Measurements from ENCODE around the gene OSTF1.

Gene OSTF1

GRCh38 chr9:75071530-75072122 is 16.7 kb upstream of the OSTF1 start:
- H3K27ac Mint-ChIP-seq = peak overlapping the region; percentile 71
- H3K9me3 Mint-ChIP-seq = no peaks in the 10 kb centered on the region
- peaks cover 7% of the 10 kb centered on the region for H3K36me3 Mint-ChIP-seq
- peaks cover 51% of the 10 kb centered on the region for H3K4me1 Mint-ChIP-seq
- H3K27me3 Mint-ChIP-seq = no peaks in the 10 kb centered on the region
- H3K4me3 Mint-ChIP-seq = peak overlapping the region; percentile 11

GRCh38 chr9:75072895-75073294 is 15.4 kb upstream of the OSTF1 start:
- Mint-ChIP-seq H3K27me3 (no peaks in the 10 kb centered on the region), H3K27ac (no peak overlapping the region), H3K36me3 (peaks cover 6% of the 10 kb centered on the region), H3K4me1 (peaks cover 51% of the 10 kb centered on the region), H3K9me3 (no peaks in the 10 kb centered on the region), H3K4me3 (no peak overlapping the region)

- Mint-ChIP-seq H3K36me3 (no peaks in the 10 kb centered on the region), H3K27me3 (no peaks in the 10 kb centered on the region), H3K4me1 (peaks cover 57% of the 10 kb centered on the region), H3K4me3 (no peak overlapping the region), H3K9me3 (no peaks in the 10 kb centered on the region), H3K27ac (peak overlapping the region; percentile 19)
Observed at GRCh38 chr9:75081632-75082031, 6.7 kb upstream of the OSTF1 start.

GRCh38 chr9:75083188-75083970 is 4.9 kb upstream of the OSTF1 start:
- H3K27me3 Mint-ChIP-seq = no peaks in the 10 kb centered on the region
- peak overlapping the region; percentile 88 for H3K27ac Mint-ChIP-seq
- H3K9me3 Mint-ChIP-seq = no peaks in the 10 kb centered on the region
- peaks cover 59% of the 10 kb centered on the region for H3K4me1 Mint-ChIP-seq
- no peak overlapping the region for H3K4me3 Mint-ChIP-seq
- no peaks in the 10 kb centered on the region for H3K36me3 Mint-ChIP-seq

- no peaks in the 10 kb centered on the region for H3K36me3 Mint-ChIP-seq
- H3K4me1 Mint-ChIP-seq = peaks cover 63% of the 10 kb centered on the region
Observed at GRCh38 chr9:75084081-75084672, 4.1 kb upstream of the OSTF1 start.

GRCh38 chr9:75085640-75086039 is 2.7 kb upstream of the OSTF1 start:
- Mint-ChIP-seq H3K27me3 (no peaks in the 10 kb centered on the region), H3K9me3 (no peaks in the 10 kb centered on the region), H3K36me3 (no peaks in the 10 kb centered on the region), H3K27ac (peak overlapping the region; percentile 88), H3K4me1 (peaks cover 72% of the 10 kb centered on the region), H3K4me3 (peak overlapping the region; percentile 44)

More at GRCh38 chr9:75084081-75084672, 4.1 kb upstream of the OSTF1 start:
- Mint-ChIP-seq H3K27ac (peak overlapping the region; percentile 88), H3K4me3 (no peak overlapping the region), H3K9me3 (no peaks in the 10 kb centered on the region), H3K27me3 (no peaks in the 10 kb centered on the region)

- H3K36me3 Mint-ChIP-seq = no peaks in the 10 kb centered on the region
- H3K27ac Mint-ChIP-seq = peak overlapping the region; percentile 89
- peak overlapping the region; percentile 93 for H3K4me3 Mint-ChIP-seq
- no peaks in the 10 kb centered on the region for H3K27me3 Mint-ChIP-seq
- H3K9me3 Mint-ChIP-seq = no peaks in the 10 kb centered on the region
- peaks cover 81% of the 10 kb centered on the region for H3K4me1 Mint-ChIP-seq
Observed at GRCh38 chr9:75086541-75087288, 1.6 kb upstream of the OSTF1 start.

- Mint-ChIP-seq H3K36me3 (no peaks in the 10 kb centered on the region), H3K27ac (peak overlapping the region; percentile 92), H3K9me3 (no peaks in the 10 kb centered on the region), H3K27me3 (no peaks in the 10 kb centered on the region), H3K4me3 (peak overlapping the region; percentile 93), H3K4me1 (peaks cover 82% of the 10 kb centered on the region)
Observed at GRCh38 chr9:75087289-75087823, 958 bp upstream of the OSTF1 start.

- H3K9me3 Mint-ChIP-seq = no peaks in the 10 kb centered on the region
- peak overlapping the region; percentile 98 for H3K4me3 Mint-ChIP-seq
- H3K4me1 Mint-ChIP-seq = peaks cover 82% of the 10 kb centered on the region
- H3K27ac Mint-ChIP-seq = peak overlapping the region; percentile 95
- no peaks in the 10 kb centered on the region for H3K36me3 Mint-ChIP-seq
- H3K27me3 Mint-ChIP-seq = no peaks in the 10 kb centered on the region
Observed at GRCh38 chr9:75088646-75089372, 495 bp downstream of the OSTF1 start.

- H3K27ac Mint-ChIP-seq = peak overlapping the region; percentile 95
- no peaks in the 10 kb centered on the region for H3K9me3 Mint-ChIP-seq
- peak overlapping the region; percentile 98 for H3K4me3 Mint-ChIP-seq
- H3K36me3 Mint-ChIP-seq = no peaks in the 10 kb centered on the region
- peaks cover 82% of the 10 kb centered on the region for H3K4me1 Mint-ChIP-seq
- no peaks in the 10 kb centered on the region for H3K27me3 Mint-ChIP-seq
Observed at GRCh38 chr9:75089373-75089766, 1.1 kb downstream of the OSTF1 start.

- H3K27me3 Mint-ChIP-seq = no peaks in the 10 kb centered on the region
- H3K9me3 Mint-ChIP-seq = no peaks in the 10 kb centered on the region
- H3K36me3 Mint-ChIP-seq = peaks cover 2% of the 10 kb centered on the region
- H3K27ac Mint-ChIP-seq = no peak overlapping the region
- peaks cover 82% of the 10 kb centered on the region for H3K4me1 Mint-ChIP-seq
- peak overlapping the region; percentile 16 for H3K4me3 Mint-ChIP-seq
Observed at GRCh38 chr9:75090579-75090978, 2.3 kb downstream of the OSTF1 start.

- Mint-ChIP-seq H3K27me3 (no peaks in the 10 kb centered on the region), H3K4me3 (peak overlapping the region; percentile 15), H3K36me3 (peaks cover 6% of the 10 kb centered on the region), H3K4me1 (peaks cover 81% of the 10 kb centered on the region), H3K9me3 (no peaks in the 10 kb centered on the region), H3K27ac (peak overlapping the region; percentile 77)
Observed at GRCh38 chr9:75092766-75093165, 4.5 kb downstream of the OSTF1 start.

- H3K27ac Mint-ChIP-seq = no peak overlapping the region
- no peaks in the 10 kb centered on the region for H3K9me3 Mint-ChIP-seq
- peaks cover 79% of the 10 kb centered on the region for H3K4me1 Mint-ChIP-seq
- H3K27me3 Mint-ChIP-seq = no peaks in the 10 kb centered on the region
- H3K36me3 Mint-ChIP-seq = peaks cover 9% of the 10 kb centered on the region
- no peak overlapping the region for H3K4me3 Mint-ChIP-seq
Observed at GRCh38 chr9:75096796-75097195, 8.5 kb downstream of the OSTF1 start.

- peaks cover 16% of the 10 kb centered on the region for H3K36me3 Mint-ChIP-seq
- peak overlapping the region; percentile 41 for H3K27ac Mint-ChIP-seq
- no peaks in the 10 kb centered on the region for H3K27me3 Mint-ChIP-seq
- H3K4me1 Mint-ChIP-seq = peaks cover 78% of the 10 kb centered on the region
- no peak overlapping the region for H3K4me3 Mint-ChIP-seq
- no peaks in the 10 kb centered on the region for H3K9me3 Mint-ChIP-seq
Observed at GRCh38 chr9:75101004-75101588, 12.8 kb downstream of the OSTF1 start.

All from activated naive CD4-positive, alpha-beta T cell treated with anti-CD3 and anti-CD28 coated beads, Interleukin-2, amount 50 U/mL, for 24 hours (primary cell).